Fibroblast of mammary gland (primary cell): ENCODE measurements around the gene FSCN2.

Source experiments
- DNase-seq: peaks from one replicate; pipeline ENCODE4 v3.0.0-alpha.2; 2010; ENCODE audit warnings: low read depth
- H3K4me3 ChIP-seq: 2 replicates; pipeline ENCODE4 v1.5.1; 2011; ENCODE audit warnings: low read depth, mild to moderate bottlenecking, low read length, moderate library complexity; ENCODE audit not compliant: control insufficient read depth
- CTCF ChIP-seq: conservative IDR thresholded peaks from 2 replicates; pipeline ENCODE4 v1.5.1; 2011; ENCODE audit warnings: low read depth, low read length, inconsistent platforms; ENCODE audit not compliant: control insufficient read depth, insufficient read depth

The FSCN2 gene

GRCh38 chr17:81563861-81564586 is 35.8 kb downstream of the FSCN2 start:
- peak; percentile 86 for DNase-seq
- no peak overlapping the region for H3K4me3 ChIP-seq
- TF ChIP-seq CTCF, result no peak

- no peak for DNase-seq
- H3K4me3 ChIP-seq, result no peak overlapping the region
- TF ChIP-seq CTCF, result no peak
These were observed 36.6 kb downstream of the FSCN2 start for GRCh38 chr17:81564778-81565177.

- TF ChIP-seq CTCF, result no peak
- H3K4me3 ChIP-seq, result no peak overlapping the region
- no peak for DNase-seq
These were observed 37.1 kb downstream of the FSCN2 start for GRCh38 chr17:81565231-81565630.

- DNase-seq, result peak; percentile 90
- peak overlapping the region; percentile 19 for H3K4me3 ChIP-seq
- no peak for TF ChIP-seq CTCF
These were observed 38.4 kb downstream of the FSCN2 start for GRCh38 chr17:81566461-81567126.

GRCh38 chr17:81567191-81567590 is 39.0 kb downstream of the FSCN2 start:
- no peak for DNase-seq
- no peak overlapping the region for H3K4me3 ChIP-seq
- TF ChIP-seq CTCF, result no peak

- DNase-seq, result no peak
- H3K4me3 ChIP-seq, result no peak overlapping the region
- no peak for TF ChIP-seq CTCF
These were observed 40.2 kb downstream of the FSCN2 start for GRCh38 chr17:81568416-81568815.
